HCT116 (cell line): ENCODE results near the gene KSR2. TPM values are rescaled to one million over a fixed set of nuclear protein-coding genes. Genes with fewer than 3 reads are reported as not detected.

Experiments used
- ATAC-seq: fragments of 200-7000 bp; cut with Tn5 transposase; 2 replicates; pipeline ENCODE4 v1.9.1; 2020; ENCODE audit warnings: mild to moderate bottlenecking, moderate library complexity
- BruUV-seq: library from RNA; stranded (reverse); fragments of 400-500 nt; replicated peaks from 2 replicates; lab custom pipeline; 2021; lab: Mats Ljungman, UMichigan
- CTCF ChIA-PET: fragments of 300-600 bp; sonication (Branson Sonifier 250); formaldehyde crosslinking; loops from one replicate; lab custom pipeline; 2021; ENCODE audit warnings: antibody characterized with exemption; lab: Charles Lee
- POLR2A ChIA-PET: fragments of 300-600, 350-600 bp; sonication (Branson Sonifier 250); formaldehyde crosslinking; loops from one replicate; lab custom pipeline; 2021; ENCODE audit warnings: antibody characterized with exemption; lab: Charles Lee
- RAD21 ChIA-PET, 2 experiments: fragments of 300-600 bp; sonication (Branson Sonifier 250); formaldehyde crosslinking; loops; one replicate each; lab custom pipeline; 2023; ENCODE audit warnings: low total read pairs in 2 of 2; ENCODE audit not compliant: uncharacterized antibody in 2 of 2, unreplicated experiment in 2 of 2, low non-redundant PET in 1 of 2; lab: Charles Lee
- DNase-seq: peaks from one replicate; pipeline ENCODE4 v3.0.0-alpha.2; 2010; ENCODE audit warnings: low read depth, low spot score
- H2AFZ ChIP-seq: fragments of 200-600 bp; shearing (Covaris generic), sonication (generic); 2 replicates; pipeline ENCODE4 v1.6.1; 2017; ENCODE audit warnings: low read depth, mixed run types, mixed read lengths, antibody characterized with exemption, low read length; ENCODE audit not compliant: poor library complexity, severe bottlenecking
- H3K27ac ChIP-seq: 2 replicates; pipeline ENCODE4 v1.5.1; 2012; ENCODE audit warnings: low read depth, low read length
- H3K27me3 ChIP-seq: fragments of 200-600 bp; sonication (generic); 2 replicates; pipeline ENCODE4 v1.6.1; 2016; ENCODE audit warnings: mixed run types, low read length, mixed read lengths; ENCODE audit not compliant: insufficient read depth
- H3K36me3 ChIP-seq, 2 experiments: fragments of 200-500 bp in 1 of 2; fragments of 200-600 bp in 1 of 2; sonication (Bioruptor generic) in 1 of 2; sonication (generic) in 1 of 2; 2 replicates each; pipeline versions ENCODE4 v1.5.1 to v1.6.1; 2014 to 2016; ENCODE audit warnings: low read length in 2 of 2, inconsistent platforms in 1 of 2, mixed read lengths in 1 of 2, mixed run types in 1 of 2; ENCODE audit not compliant: insufficient read depth in 2 of 2, control insufficient read depth in 1 of 2
- H3K4me1 ChIP-seq, 2 experiments: fragments of 200-600 bp in 1 of 2; sonication (generic) in 1 of 2; 2 replicates each; pipeline versions ENCODE4 v1.5.1 to v1.6.1; 2012 to 2017; ENCODE audit warnings: low read length in 2 of 2, inconsistent platforms in 1 of 2, mild to moderate bottlenecking in 1 of 2, mixed read lengths in 1 of 2, mixed run types in 1 of 2, moderate library complexity in 1 of 2; ENCODE audit not compliant: insufficient read depth in 2 of 2, control insufficient read depth in 1 of 2
- H3K4me2 ChIP-seq: fragments of 200-600 bp; sonication (generic); 2 replicates; pipeline ENCODE4 v1.6.1; 2017; ENCODE audit warnings: mixed run types, low read length, mixed read lengths
- H3K4me3 ChIP-seq, 2 experiments: fragments of 200-600 bp in 1 of 2; sonication (generic) in 1 of 2; replicated peaks in 1 of 2; 2 replicates each; pipeline ENCODE4 v1.5.1; 2011 to 2016; ENCODE audit warnings: low read length in 2 of 2, control low read depth in 1 of 2, low read depth in 1 of 2, mild to moderate bottlenecking in 1 of 2, mixed read lengths in 1 of 2, mixed run types in 1 of 2
- H3K79me2 ChIP-seq: fragments of 200-600 bp; sonication (generic); 2 replicates; pipeline ENCODE4 v1.6.1; 2017; ENCODE audit warnings: mild to moderate bottlenecking, mixed run types, low read length, moderate library complexity, mixed read lengths; ENCODE audit not compliant: insufficient read depth
- H3K9ac ChIP-seq: fragments of 200-600 bp; sonication (generic); 2 replicates; pipeline ENCODE4 v1.6.1; 2016; ENCODE audit warnings: low read length, mixed read lengths
- H3K9me2 ChIP-seq: fragments of 200-600 bp; sonication (generic), shearing (Covaris generic); 2 replicates; pipeline ENCODE4 v1.6.1; 2017; ENCODE audit warnings: mixed run types, mild to moderate bottlenecking, moderate library complexity; ENCODE audit not compliant: insufficient read depth
- H3K9me3 ChIP-seq, 2 experiments: fragments of 200-500 bp in 1 of 2; fragments of 200-600 bp in 1 of 2; sonication (Bioruptor generic) in 1 of 2; sonication (generic) in 1 of 2; 2 replicates each; pipeline ENCODE4 v1.6.1; 2014 to 2017; ENCODE audit warnings: low read length in 2 of 2, mixed read lengths in 2 of 2, inconsistent platforms in 1 of 2, low read depth in 1 of 2, mild to moderate bottlenecking in 1 of 2, mixed run types in 1 of 2, moderate library complexity in 1 of 2; ENCODE audit not compliant: control insufficient read depth in 1 of 2, insufficient read depth in 1 of 2
- H4K20me1 ChIP-seq: fragments of 200-600 bp; sonication (generic), shearing (Covaris generic); 2 replicates; pipeline ENCODE4 v1.6.1; 2017; ENCODE audit warnings: mixed run types, mild to moderate bottlenecking, moderate library complexity; ENCODE audit not compliant: insufficient read depth
- EGR1 ChIP-seq: IDR thresholded peaks from 2 replicates; pipeline ENCODE4 v1.6.1; 2012; ENCODE audit warnings: low read depth
- EZH2 ChIP-seq: fragments of 200-600 bp; sonication (generic); IDR thresholded peaks from 2 replicates; pipeline ENCODE4 v1.6.1; 2017; ENCODE audit warnings: antibody characterized with exemption, mixed run types
- FOSL1 ChIP-seq: IDR thresholded peaks from 2 replicates; pipeline ENCODE4 v1.6.1; 2012; ENCODE audit warnings: low read depth
- JUND ChIP-seq: IDR thresholded peaks from 2 replicates; pipeline ENCODE4 v1.6.1; 2012
- POLR2AphosphoS5 ChIP-seq: IDR thresholded peaks from 2 replicates; pipeline ENCODE4 v1.6.1; 2011; ENCODE audit warnings: mild to moderate bottlenecking, low read depth, low read length, moderate library complexity
- SIN3A ChIP-seq: IDR thresholded peaks from 2 replicates; pipeline ENCODE4 v1.6.1; 2012; ENCODE audit warnings: low read depth
- SP1 ChIP-seq: IDR thresholded peaks from 2 replicates; pipeline ENCODE4 v1.6.1; 2012; ENCODE audit warnings: low read depth
- TCF7L2 ChIP-seq: IDR thresholded peaks from 2 replicates; pipeline ENCODE4 v1.7.0; 2011; ENCODE audit warnings: borderline replicate concordance, inconsistent platforms; ENCODE audit not compliant: insufficient read depth, insufficient read length; ENCODE audit errors: extremely low read depth
- YY1 ChIP-seq: IDR thresholded peaks from 2 replicates; pipeline ENCODE4 v1.6.1; 2011; ENCODE audit warnings: low read length, low read depth, moderate library complexity, mild to moderate bottlenecking; ENCODE audit not compliant: insufficient replicate concordance; ENCODE audit errors: extremely low read depth
- ZFX ChIP-seq: fragments of 450-650 bp; IDR thresholded peaks from 2 replicates; pipeline ENCODE4 v1.6.1; 2017
- intact Hi-C: fragments of 100-400 bp; cut with micrococcal nuclease; formaldehyde crosslinking; loops from 2 replicates; pipeline ENCODE4 v1.10.0; 2022
- total RNA-seq: library from RNA; stranded (reverse); gene quantifications from one replicate; pipeline ENCODE4 v1.2.1, GENCODE V29; 2021; ENCODE audit not compliant: unreplicated experiment
- TF ChIP-seq, protein P1 (sequence below): IDR thresholded peaks from 2 replicates; pipeline ENCODE4 v1.6.1; 2012
- TF ChIP-seq, protein P2 (sequence below): IDR thresholded peaks from 2 replicates; pipeline ENCODE4 v1.6.1; 2012; ENCODE audit warnings: low read depth
- TF ChIP-seq, protein P3 (sequence below): IDR thresholded peaks from 2 replicates; pipeline ENCODE4 v1.6.1; 2012

The KSR2 gene
- total RNA-seq, 1 experiment from 2014 or later: 10.1 TPM

DNA sequence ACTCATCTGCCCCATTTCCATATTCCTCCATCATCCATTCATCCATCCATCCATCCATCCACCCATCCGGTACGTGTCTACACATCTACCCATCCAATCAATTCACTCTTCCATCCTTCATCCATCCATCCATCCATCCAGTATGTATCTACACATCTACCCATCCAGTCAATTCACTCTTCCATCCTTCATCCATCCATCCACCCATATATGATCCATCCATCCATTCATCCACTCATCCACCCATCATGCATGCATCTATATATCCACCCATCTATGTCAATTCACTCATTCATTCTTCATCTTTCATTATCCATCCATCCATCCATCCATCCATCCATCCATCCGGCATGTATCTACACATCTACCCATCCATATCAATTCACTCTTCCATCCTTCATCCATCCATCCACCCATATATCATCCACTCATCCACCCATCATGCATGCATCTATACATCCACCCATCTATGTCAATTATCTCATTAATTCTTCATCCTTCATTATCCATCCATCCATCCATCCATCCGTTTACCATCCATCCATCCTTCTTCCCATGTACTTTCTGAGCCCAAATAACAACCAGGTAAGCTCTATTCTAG is 498.8 kb downstream of the KSR2 start:
- H3K36me3 ChIP-seq: no peaks in the 10 kb centered on the region
- H3K9me3 ChIP-seq: peaks cover 0 to 5% of the 10 kb centered on the region in 2 experiments; a peak in 1 of 4 replicates
- no peak overlapping the region for H3K4me3 ChIP-seq
- intact Hi-C loops: loop anchor here (10.0 kb wide), 1 partner anchor 255 kb away; no protein-coding TSS in a partner anchor
- no peak overlapping the region for H3K4me2 ChIP-seq
- POLR2A ChIA-PET: no interaction called here
- H3K79me2 ChIP-seq: no peaks in the 10 kb centered on the region
- H3K9me2 ChIP-seq: no peaks in the 10 kb centered on the region
- BruUV-seq: no TSS peak
- H3K27ac ChIP-seq: no peak overlapping the region
- H4K20me1 ChIP-seq: no peaks in the 10 kb centered on the region
- RAD21 ChIA-PET: no interaction called here
- no peak overlapping the region for H2AFZ ChIP-seq
- H3K4me1 ChIP-seq: no peaks in the 10 kb centered on the region
- DNase-seq (no peak), ATAC-seq (no peak)
- CTCF ChIA-PET: no interaction called here
- H3K27me3 ChIP-seq: no peaks in the 10 kb centered on the region
- H3K9ac ChIP-seq: no peak overlapping the region
- no peak for TF ChIP-seq TCF7L2

DNA sequence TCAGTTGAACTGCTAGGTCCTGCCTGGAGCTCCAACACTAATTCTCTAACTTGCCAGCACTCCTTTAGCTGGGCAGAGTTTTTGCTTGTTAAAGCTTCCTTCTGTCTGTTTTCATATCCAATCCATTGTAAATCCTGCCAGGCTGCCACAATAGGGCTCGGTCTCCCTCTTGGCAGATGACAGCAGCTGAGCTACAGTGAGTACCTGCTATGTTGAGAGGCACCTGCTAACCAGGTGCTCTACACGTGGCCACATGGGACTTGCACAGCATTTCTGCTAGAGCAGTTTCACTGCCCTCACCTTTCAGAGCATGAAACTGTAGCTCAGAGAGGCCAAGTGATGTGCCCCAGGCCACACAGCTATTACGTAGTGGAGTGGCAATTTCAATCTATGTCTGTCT is 500.8 kb downstream of the KSR2 start:
- BruUV-seq: no TSS peak
- H4K20me1 ChIP-seq: no peaks in the 10 kb centered on the region
- H3K9me2 ChIP-seq: no peaks in the 10 kb centered on the region
- no peaks in the 10 kb centered on the region for H3K79me2 ChIP-seq
- no peaks in the 10 kb centered on the region for H3K27me3 ChIP-seq
- H3K36me3 ChIP-seq: no peaks in the 10 kb centered on the region
- ATAC-seq (no peak), DNase-seq (no peak)
- ChIA-PET CTCF (no interaction called here), POLR2A (no interaction called here), RAD21 (no interaction called here)
- no peak overlapping the region for H3K4me2 ChIP-seq
- no peak overlapping the region for H3K9ac ChIP-seq
- intact Hi-C loops: no loop called here
- H3K4me3 ChIP-seq: no peak overlapping the region
- no peak overlapping the region for H3K27ac ChIP-seq
- H3K4me1 ChIP-seq: no peaks in the 10 kb centered on the region
- H3K9me3 ChIP-seq: peaks cover 0 to 5% of the 10 kb centered on the region in 2 experiments; a peak in 1 of 4 replicates
- H2AFZ ChIP-seq: no peak overlapping the region
- TF ChIP-seq EZH2 (no peak), JUND (no peak), YY1 (no peak), POLR2AphosphoS5 (no peak), SP1 (no peak), ZFX (no peak), EGR1 (no peak), SIN3A (no peak), TCF7L2 (no peak), FOSL1 (no peak)
- TF ChIP-seq, protein P1, sequence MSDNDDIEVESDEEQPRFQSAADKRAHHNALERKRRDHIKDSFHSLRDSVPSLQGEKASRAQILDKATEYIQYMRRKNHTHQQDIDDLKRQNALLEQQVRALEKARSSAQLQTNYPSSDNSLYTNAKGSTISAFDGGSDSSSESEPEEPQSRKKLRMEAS: no peak
- TF ChIP-seq, protein P2, sequence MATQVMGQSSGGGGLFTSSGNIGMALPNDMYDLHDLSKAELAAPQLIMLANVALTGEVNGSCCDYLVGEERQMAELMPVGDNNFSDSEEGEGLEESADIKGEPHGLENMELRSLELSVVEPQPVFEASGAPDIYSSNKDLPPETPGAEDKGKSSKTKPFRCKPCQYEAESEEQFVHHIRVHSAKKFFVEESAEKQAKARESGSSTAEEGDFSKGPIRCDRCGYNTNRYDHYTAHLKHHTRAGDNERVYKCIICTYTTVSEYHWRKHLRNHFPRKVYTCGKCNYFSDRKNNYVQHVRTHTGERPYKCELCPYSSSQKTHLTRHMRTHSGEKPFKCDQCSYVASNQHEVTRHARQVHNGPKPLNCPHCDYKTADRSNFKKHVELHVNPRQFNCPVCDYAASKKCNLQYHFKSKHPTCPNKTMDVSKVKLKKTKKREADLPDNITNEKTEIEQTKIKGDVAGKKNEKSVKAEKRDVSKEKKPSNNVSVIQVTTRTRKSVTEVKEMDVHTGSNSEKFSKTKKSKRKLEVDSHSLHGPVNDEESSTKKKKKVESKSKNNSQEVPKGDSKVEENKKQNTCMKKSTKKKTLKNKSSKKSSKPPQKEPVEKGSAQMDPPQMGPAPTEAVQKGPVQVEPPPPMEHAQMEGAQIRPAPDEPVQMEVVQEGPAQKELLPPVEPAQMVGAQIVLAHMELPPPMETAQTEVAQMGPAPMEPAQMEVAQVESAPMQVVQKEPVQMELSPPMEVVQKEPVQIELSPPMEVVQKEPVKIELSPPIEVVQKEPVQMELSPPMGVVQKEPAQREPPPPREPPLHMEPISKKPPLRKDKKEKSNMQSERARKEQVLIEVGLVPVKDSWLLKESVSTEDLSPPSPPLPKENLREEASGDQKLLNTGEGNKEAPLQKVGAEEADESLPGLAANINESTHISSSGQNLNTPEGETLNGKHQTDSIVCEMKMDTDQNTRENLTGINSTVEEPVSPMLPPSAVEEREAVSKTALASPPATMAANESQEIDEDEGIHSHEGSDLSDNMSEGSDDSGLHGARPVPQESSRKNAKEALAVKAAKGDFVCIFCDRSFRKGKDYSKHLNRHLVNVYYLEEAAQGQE: no peak
- TF ChIP-seq, protein P3, sequence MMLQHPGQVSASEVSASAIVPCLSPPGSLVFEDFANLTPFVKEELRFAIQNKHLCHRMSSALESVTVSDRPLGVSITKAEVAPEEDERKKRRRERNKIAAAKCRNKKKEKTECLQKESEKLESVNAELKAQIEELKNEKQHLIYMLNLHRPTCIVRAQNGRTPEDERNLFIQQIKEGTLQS: no peak
